Ureter (tissue), 1 donor: ENCODE data around the gene APOL4. TPM values are rescaled to one million over a fixed set of nuclear protein-coding genes. Genes with fewer than 3 reads are reported as not detected.
"Not testable (repeated sequence)": the region's sequence is repeated elsewhere in the genome, so short reads cannot be mapped to it uniquely, and the experiment has no call there.

Source experiments
- DNase-seq: peaks from one replicate; pipeline ENCODE4 v3.0.0-alpha.2; 2020; ENCODE audit warnings: low spot score
- total RNA-seq: library from RNA; stranded (reverse); gene quantifications from one replicate; pipeline ENCODE4 v1.2.4, GENCODE V29; 2023
- donor health status: DM: yes; HTN: yes; CAD: no.

The APOL4 gene
- total RNA-seq, 1 donor from 2014 or later: 34.4 TPM

GRCh38 chr22:36231051-36231450 lies 29.4 kb upstream of the APOL4 start:
- peak; percentile 22 for DNase-seq

- DNase-seq: not testable (repeated sequence)
These were observed 28.0 kb upstream of the APOL4 start for GRCh38 chr22:36229649-36230048.

- DNase-seq: peak; percentile 41
These were observed 27.3 kb upstream of the APOL4 start for GRCh38 chr22:36228944-36229343.

GRCh38 chr22:36228369-36228768 lies 26.8 kb upstream of the APOL4 start:
- DNase-seq: peak; percentile 19

DNA sequence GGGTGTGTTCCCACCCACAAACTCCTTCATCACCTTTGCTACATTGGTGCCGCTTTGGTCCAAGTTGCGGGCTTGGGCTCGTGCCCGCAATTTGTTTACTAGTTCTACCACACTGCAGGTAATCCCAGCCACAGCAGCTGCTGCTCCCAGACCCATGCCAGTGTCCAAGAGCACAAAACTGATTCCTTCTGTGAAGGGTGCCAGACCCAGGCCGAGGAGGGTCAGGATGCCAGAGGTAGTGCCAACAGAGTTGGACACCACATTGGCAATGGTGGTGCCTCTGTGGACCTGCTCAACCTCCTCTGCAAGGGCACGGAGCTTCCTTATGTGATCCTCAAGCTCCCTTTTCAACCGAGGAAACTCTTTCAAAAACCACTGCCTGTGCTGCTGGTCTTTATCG lies 26.2 kb upstream of the APOL4 start:
- DNase-seq: no peak

- peak; percentile 37 for DNase-seq
These were observed 25.8 kb upstream of the APOL4 start for GRCh38 chr22:36227396-36227795.

DNA sequence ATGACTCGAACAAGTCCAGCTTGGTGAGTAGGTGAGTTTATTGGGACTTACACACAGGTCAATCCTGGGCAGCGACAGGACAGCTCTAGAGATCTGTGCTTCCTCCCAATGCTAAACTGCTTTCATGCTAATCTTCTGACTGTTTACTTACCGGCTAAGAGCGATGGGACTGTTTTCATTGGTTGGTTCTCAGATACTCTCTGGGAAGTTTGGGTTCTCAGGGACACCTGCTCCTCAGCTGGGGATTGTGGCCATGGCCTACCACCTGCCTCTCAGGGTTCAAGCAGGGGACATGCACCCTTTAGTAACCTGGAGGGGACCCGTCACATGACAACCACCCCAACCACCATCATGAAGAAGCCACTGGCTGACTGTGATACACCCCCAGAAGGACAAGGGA lies 24.6 kb upstream of the APOL4 start:
- peak; percentile 27 for DNase-seq

- peak; percentile 36 for DNase-seq
These were observed 23.8 kb upstream of the APOL4 start for GRCh38 chr22:36225333-36225922.

- peak; percentile 14 for DNase-seq
These were observed 22.6 kb upstream of the APOL4 start for GRCh38 chr22:36224245-36224644.

DNA sequence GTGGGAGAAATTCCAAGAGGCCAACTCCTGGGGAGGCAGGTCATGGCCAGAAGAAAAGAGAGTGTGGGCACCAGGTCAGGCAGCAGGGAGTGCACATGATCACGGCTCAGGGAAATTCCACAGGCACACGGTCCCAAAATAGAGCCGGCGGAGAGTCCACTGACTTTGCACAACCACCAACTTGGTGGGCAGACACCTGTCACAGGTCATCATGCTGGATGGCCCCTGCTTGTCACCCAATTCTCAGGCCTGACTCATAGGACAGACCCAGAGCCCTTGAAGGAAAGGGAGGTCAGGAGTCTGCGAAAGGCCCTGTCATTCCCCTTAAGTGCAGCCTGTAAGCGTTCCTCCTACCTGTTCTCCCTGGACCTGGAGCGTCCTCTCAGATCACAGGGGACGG lies 21.9 kb upstream of the APOL4 start:
- peak; percentile 28 for DNase-seq

GRCh38 chr22:36222887-36223450 lies 21.4 kb upstream of the APOL4 start:
- DNase-seq: peak; percentile 27

- peak; percentile 65 for DNase-seq
These were observed 20.5 kb upstream of the APOL4 start for GRCh38 chr22:36221799-36222751.

DNA sequence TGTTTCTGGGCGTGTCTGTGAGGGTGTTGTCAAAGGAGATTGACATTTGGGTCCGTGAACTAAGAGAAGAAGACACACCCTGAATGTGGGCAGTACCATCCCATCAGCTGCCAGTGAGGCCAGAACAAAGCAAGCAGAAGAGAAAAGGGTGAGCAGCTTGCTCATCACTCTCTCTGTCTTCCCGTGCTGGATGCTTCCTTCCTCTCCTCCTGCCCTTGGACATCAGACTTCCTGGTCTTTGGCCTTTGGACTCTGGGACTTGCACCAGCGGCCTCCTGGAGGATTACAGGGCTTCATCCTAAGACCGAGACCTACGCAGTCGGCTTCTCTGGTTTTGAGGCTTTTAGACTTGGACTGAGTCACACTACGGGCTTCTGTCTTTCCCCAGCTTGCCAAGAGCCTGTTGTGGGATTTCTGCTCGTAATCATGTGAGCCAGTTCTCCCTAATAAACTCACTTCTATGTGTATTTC lies 18.9 kb upstream of the APOL4 start:
- DNase-seq: peak; percentile 42

DNA sequence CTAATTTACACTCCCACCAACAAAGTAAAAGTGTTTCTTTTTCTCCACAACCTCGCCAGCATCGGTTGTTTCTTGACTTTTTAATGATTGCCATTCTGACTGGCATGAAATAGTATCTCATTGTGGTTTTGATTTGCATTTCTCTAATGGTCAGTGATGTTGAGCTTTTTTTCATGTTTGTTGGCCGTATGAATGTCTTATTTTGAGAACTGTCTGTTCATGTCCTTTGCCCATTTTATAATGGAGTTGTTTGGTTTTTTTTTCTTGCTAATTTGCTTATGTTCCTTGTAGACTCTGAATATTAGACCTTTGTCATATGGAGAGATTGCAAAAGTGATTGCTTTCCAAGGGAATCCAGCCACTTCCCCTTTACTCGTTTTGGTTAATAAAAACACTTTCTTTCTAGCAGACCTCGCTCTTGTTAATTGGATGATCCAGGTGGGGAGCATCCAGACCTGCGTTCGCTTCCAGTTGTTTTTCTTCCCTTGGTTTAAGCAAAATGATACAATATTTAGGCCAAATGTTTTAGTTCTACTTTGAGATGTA lies 17.1 kb upstream of the APOL4 start:
- DNase-seq: no peak

DNA sequence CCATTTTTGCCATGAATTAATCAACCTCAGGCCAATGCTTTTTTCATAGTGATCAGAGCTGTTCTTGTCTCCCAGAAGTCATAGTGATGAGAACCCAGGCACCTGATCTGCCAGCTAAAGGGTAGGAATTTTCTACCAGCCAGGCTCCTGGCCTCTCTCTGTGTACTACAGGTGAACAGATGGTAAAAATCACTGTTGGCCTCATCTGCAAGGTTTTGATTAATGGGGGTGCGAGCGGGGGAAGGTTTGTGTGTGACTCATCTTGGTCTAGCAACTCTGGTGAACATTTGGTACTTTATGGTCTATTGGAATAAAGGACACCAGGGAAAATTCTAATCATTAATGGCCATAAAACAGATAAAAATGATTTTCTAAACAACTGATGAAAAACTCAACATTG lies 14.4 kb upstream of the APOL4 start:
- peak; percentile 20 for DNase-seq

GRCh38 chr22:36213586-36213985 lies 12.0 kb upstream of the APOL4 start:
- DNase-seq: no peak

GRCh38 chr22:36212901-36213300 lies 11.3 kb upstream of the APOL4 start:
- DNase-seq: no peak

GRCh38 chr22:36211237-36211861 lies 9.7 kb upstream of the APOL4 start:
- no peak for DNase-seq

DNA sequence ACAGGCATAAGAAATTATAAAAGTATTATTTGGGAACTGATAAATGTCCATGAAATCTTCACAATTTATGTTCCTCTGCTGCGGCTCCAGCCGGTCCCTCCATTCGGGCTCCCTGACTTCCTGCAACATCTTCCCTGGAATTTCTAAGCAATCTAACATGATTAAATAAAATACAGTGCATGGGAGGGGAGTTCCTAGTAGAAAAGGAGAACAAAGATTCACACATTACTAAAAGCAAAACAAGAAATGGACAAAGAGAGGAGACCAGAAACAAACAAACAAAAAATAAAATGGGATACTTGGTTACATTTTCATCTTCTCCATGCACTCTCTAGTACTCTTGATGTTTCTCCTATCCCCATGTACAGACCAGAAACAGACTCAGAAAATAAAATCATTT lies 8.6 kb upstream of the APOL4 start:
- no peak for DNase-seq

DNA sequence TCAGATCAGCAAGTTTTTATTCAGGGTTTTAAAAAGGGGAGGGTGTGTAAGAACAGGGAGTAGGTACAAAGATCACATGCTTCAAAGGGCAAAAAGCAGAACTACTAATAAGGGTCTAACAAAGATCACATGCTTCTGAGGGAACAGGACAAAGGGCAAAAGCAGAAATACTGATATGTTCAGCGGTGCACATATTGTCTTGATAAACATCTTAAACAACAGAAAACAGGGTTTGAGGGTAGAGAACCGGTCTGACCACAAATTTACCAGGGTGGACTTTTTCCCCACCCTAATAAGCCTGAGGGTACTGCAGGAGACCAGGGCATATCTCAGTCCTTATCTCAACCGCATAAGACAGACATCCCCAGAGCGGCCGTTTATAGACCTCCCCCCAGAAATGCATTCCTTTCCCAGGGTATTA lies 7.9 kb upstream of the APOL4 start:
- DNase-seq: not testable (repeated sequence)

DNA sequence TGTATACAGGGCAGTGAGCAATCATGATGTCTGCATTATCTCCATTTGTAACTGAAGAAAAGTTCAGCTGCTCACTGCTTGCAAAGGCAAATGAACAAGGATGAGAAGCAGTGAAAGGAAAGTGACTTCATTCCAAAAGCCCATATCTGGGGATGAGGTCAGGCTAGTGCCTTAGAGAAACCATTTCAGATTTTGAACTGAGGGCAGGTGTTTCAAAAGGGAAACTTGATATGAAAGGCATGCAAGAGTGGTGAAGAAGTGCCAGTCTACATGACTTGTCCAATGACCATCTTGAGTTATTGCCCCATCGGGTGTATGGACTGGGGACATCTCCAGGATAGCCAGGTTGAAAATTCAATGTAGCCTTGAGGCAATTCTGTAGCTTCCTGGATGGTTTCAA lies 7.3 kb upstream of the APOL4 start:
- no peak for DNase-seq
